SK-N-SH treated with all-trans-retinoic acid at 6 μM for 48 hours (cell line): Measurements from ENCODE around the gene METTL2A.

Experiments used
- ATAC-seq: fragments of 200-7000 bp; cut with Tn5 transposase; 3 replicates; pipeline ENCODE4 v1.9.1; 2020; ENCODE audit warnings: mild to moderate bottlenecking, moderate library complexity
- ARNTL ChIP-seq: fragments of 450-650 bp; formaldehyde crosslinking; IDR thresholded peaks from 2 replicates; pipeline ENCODE4 v1.5.0; 2020; ENCODE audit warnings: low read depth, mild to moderate bottlenecking, moderate library complexity, borderline replicate concordance
- BACH2 ChIP-seq: fragments of 250-450 bp; sonication (Bioruptor Pico); IDR thresholded peaks from 2 replicates; pipeline ENCODE4 v1.9.0; 2021; ENCODE audit warnings: mild to moderate bottlenecking, borderline replicate concordance
- CSRNP3 ChIP-seq: fragments of 250-450 bp; sonication (Bioruptor Pico); IDR thresholded peaks from 2 replicates; pipeline ENCODE4 v1.5.1; 2021; ENCODE audit warnings: mild to moderate bottlenecking, moderate library complexity
- ESRRG ChIP-seq: fragments of 250-450 bp; sonication (Bioruptor Pico); IDR thresholded peaks from 2 replicates; pipeline ENCODE4 v1.6.1; 2021; ENCODE audit warnings: mild to moderate bottlenecking
- GLIS3 ChIP-seq: fragments of 250-450 bp; sonication (Bioruptor Pico); IDR thresholded peaks from 2 replicates; pipeline ENCODE4 v1.5.0; 2020; ENCODE audit warnings: mild to moderate bottlenecking, moderate library complexity
- ISL1 ChIP-seq: fragments of 250-450 bp; sonication (Bioruptor Pico); IDR thresholded peaks from 2 replicates; pipeline ENCODE4 v2.1.2; 2022; ENCODE audit warnings: mild to moderate bottlenecking, moderate library complexity
- OSR1 ChIP-seq: fragments of 250-450 bp; sonication (Bioruptor Pico); IDR thresholded peaks from 2 replicates; pipeline ENCODE4 v1.8.0; 2022; ENCODE audit warnings: moderate library complexity, mild to moderate bottlenecking, inconsistent platforms
- PATZ1 ChIP-seq: fragments of 250-450 bp; sonication (Bioruptor Pico); IDR thresholded peaks from 2 replicates; pipeline ENCODE4 v1.8.0; 2020; ENCODE audit warnings: mild to moderate bottlenecking, moderate library complexity, borderline replicate concordance
- POU6F1 ChIP-seq: fragments of 250-450 bp; sonication (Bioruptor Pico); IDR thresholded peaks from 2 replicates; pipeline ENCODE4 v1.8.0; 2021; ENCODE audit warnings: low read depth, mild to moderate bottlenecking, moderate library complexity, borderline replicate concordance
- PPARA ChIP-seq: fragments of 250-450 bp; sonication (Bioruptor Pico); IDR thresholded peaks from 2 replicates; pipeline ENCODE4 v1.5.0; 2020; ENCODE audit warnings: mild to moderate bottlenecking, borderline replicate concordance
- RARB ChIP-seq: fragments of 250-450 bp; sonication (Bioruptor Pico); IDR thresholded peaks from 2 replicates; pipeline ENCODE4 v1.8.0; 2021; ENCODE audit warnings: mild to moderate bottlenecking, moderate library complexity
- SNAI2 ChIP-seq: fragments of 250-450 bp; sonication (Bioruptor Pico); IDR thresholded peaks from 2 replicates; pipeline ENCODE4 v1.5.0; 2020; ENCODE audit warnings: mild to moderate bottlenecking, moderate library complexity
- TCF4 ChIP-seq: fragments of 250-450 bp; sonication (Bioruptor Pico); IDR thresholded peaks from 2 replicates; pipeline ENCODE4 v1.8.0; 2021; ENCODE audit warnings: mild to moderate bottlenecking, moderate library complexity, borderline replicate concordance
- TOX ChIP-seq: fragments of 250-450 bp; sonication (Bioruptor Pico); IDR thresholded peaks from 2 replicates; pipeline ENCODE4 v1.8.0; 2021; ENCODE audit warnings: mild to moderate bottlenecking, moderate library complexity, borderline replicate concordance
- TSHZ2 ChIP-seq: fragments of 250-450 bp; sonication (Bioruptor Pico); IDR thresholded peaks from 2 replicates; pipeline ENCODE4 v1.5.0; 2020; ENCODE audit warnings: mild to moderate bottlenecking, moderate library complexity
- ZC3H10 ChIP-seq: fragments of 250-450 bp; sonication (Bioruptor Pico); IDR thresholded peaks from 2 replicates; pipeline ENCODE4 v1.5.1; 2021; ENCODE audit warnings: mild to moderate bottlenecking, moderate library complexity
- ZFP3 ChIP-seq: fragments of 250-450 bp; sonication (Bioruptor Pico); IDR thresholded peaks from 2 replicates; pipeline ENCODE4 v1.5.0; 2020; ENCODE audit warnings: mild to moderate bottlenecking, moderate library complexity
- ZFP30 ChIP-seq: fragments of 450-650 bp; formaldehyde crosslinking; IDR thresholded peaks from 2 replicates; pipeline ENCODE4 v1.5.0; 2022; ENCODE audit warnings: mild to moderate bottlenecking, moderate library complexity
- ZNF565 ChIP-seq: fragments of 450-650 bp; formaldehyde crosslinking; conservative IDR thresholded peaks from 2 replicates; pipeline ENCODE4 v1.5.0; 2020; ENCODE audit warnings: low read depth, mild to moderate bottlenecking, moderate library complexity
- ZNF70 ChIP-seq: fragments of 450-650 bp; formaldehyde crosslinking; IDR thresholded peaks from 2 replicates; pipeline ENCODE4 v1.5.0; 2020; ENCODE audit warnings: mild to moderate bottlenecking, moderate library complexity
- ZNF8 ChIP-seq: fragments of 450-650 bp; formaldehyde crosslinking; IDR thresholded peaks from 2 replicates; pipeline ENCODE4 v1.5.0; 2020; ENCODE audit warnings: mild to moderate bottlenecking, moderate library complexity

Gene METTL2A

GRCh38 chr17:62388856-62389255, 34.8 kb upstream of the METTL2A start (continued):
- TF ChIP-seq TSHZ2 (CRISPR knock-in tag) = no peak
- TF ChIP-seq, all 23 proteins: peak for 0

GRCh38 chr17:62392908-62393307, 30.8 kb upstream of the METTL2A start:
- ATAC-seq = no peak
- TF ChIP-seq ZC3H10 (CRISPR knock-in tag) (no peak), GLIS3 (CRISPR knock-in tag) (no peak), TOX (CRISPR knock-in tag) (no peak), ISL1 (no peak), ZNF70 (no peak), RARB (no peak), ZFP3 (no peak), ARNTL (CRISPR knock-in tag) (no peak), ZNF565 (no peak), ZFP30 (CRISPR knock-in tag) (no peak), OSR1 (CRISPR knock-in tag) (no peak), CSRNP3 (CRISPR knock-in tag) (no peak), PPARA (CRISPR knock-in tag) (no peak), TSHZ2 (CRISPR knock-in tag) (no peak), BACH2 (CRISPR knock-in tag) (no peak)
- TF ChIP-seq, all 23 proteins: peak for 0

- TF ChIP-seq ESRRG (CRISPR knock-in tag) = no peak
- no peak for TF ChIP-seq GLIS3 (CRISPR knock-in tag)
- TF ChIP-seq PATZ1 (CRISPR knock-in tag) = no peak
- TF ChIP-seq SNAI2 (CRISPR knock-in tag) = no peak
- TF ChIP-seq TCF4 (CRISPR knock-in tag) = no peak
- no peak for TF ChIP-seq ISL1
- no peak for TF ChIP-seq ZNF70
- no peak for TF ChIP-seq PPARA (CRISPR knock-in tag)
- TF ChIP-seq ZNF8 (CRISPR knock-in tag) = no peak
- TF ChIP-seq OSR1 (CRISPR knock-in tag) = no peak
- no peak for TF ChIP-seq POU6F1 (CRISPR knock-in tag)
- no peak for ATAC-seq
These were observed 24.8 kb upstream of the METTL2A start for GRCh38 chr17:62398891-62399290.
